ENCODE data around the gene CDC7. TPM values are rescaled to one million over a fixed set of nuclear protein-coding genes. Genes with fewer than 3 reads are reported as not detected.
A peak's percentile ranks its signal among the peaks of the same experiment; 100 is the strongest.

CDC7 gene
- total and polyA plus RNA-seq, 8 donors = 6.3 to 25.3 (median 18.1) TPM

- no peaks in the 10 kb centered on the region for H3K4me1 ChIP-seq
- no peaks in the 10 kb centered on the region for H3K36me3 ChIP-seq
- ATAC-seq (peak; percentile 76), DNase-seq (no peak)
- no peak overlapping the region for H3K4me3 ChIP-seq
- no peak overlapping the region for H3K27ac ChIP-seq
- TF ChIP-seq, protein P1, sequence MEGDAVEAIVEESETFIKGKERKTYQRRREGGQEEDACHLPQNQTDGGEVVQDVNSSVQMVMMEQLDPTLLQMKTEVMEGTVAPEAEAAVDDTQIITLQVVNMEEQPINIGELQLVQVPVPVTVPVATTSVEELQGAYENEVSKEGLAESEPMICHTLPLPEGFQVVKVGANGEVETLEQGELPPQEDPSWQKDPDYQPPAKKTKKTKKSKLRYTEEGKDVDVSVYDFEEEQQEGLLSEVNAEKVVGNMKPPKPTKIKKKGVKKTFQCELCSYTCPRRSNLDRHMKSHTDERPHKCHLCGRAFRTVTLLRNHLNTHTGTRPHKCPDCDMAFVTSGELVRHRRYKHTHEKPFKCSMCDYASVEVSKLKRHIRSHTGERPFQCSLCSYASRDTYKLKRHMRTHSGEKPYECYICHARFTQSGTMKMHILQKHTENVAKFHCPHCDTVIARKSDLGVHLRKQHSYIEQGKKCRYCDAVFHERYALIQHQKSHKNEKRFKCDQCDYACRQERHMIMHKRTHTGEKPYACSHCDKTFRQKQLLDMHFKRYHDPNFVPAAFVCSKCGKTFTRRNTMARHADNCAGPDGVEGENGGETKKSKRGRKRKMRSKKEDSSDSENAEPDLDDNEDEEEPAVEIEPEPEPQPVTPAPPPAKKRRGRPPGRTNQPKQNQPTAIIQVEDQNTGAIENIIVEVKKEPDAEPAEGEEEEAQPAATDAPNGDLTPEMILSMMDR (IDR thresholded peaks at IDR 0.05) = no peak
- intact Hi-C loops (cut with DNase I) = no loop called here
- H3K9me3 ChIP-seq = no peaks in the 10 kb centered on the region
- no peaks in the 10 kb centered on the region for H3K27me3 ChIP-seq
Observed at GRCh38 chr1:91529856-91530255, 29.2 kb downstream of the CDC7 start.

- intact Hi-C loops (cut with DNase I) = no loop called here
- Histone ChIP-seq H3K9me3 (no peaks in the 10 kb centered on the region), H3K36me3 (no peaks in the 10 kb centered on the region)
Observed at GRCh38 chr1:91533361-91534024, 32.8 kb downstream of the CDC7 start.

GRCh38 chr1:91535441-91535840 lies 34.8 kb downstream of the CDC7 start:
- ATAC-seq (no peak), DNase-seq (peak in 1 of 4 donors; percentile 55)
- Histone ChIP-seq H3K27me3 (no peaks in the 10 kb centered on the region), H3K36me3 (no peaks in the 10 kb centered on the region), H3K9me3 (no peaks in the 10 kb centered on the region), H3K4me3 (no peak overlapping the region), H3K27ac (no peak overlapping the region), H3K4me1 (peaks cover 0 to 4% of the 10 kb centered on the region in 2 donors)
- TF ChIP-seq, protein P1 (IDR thresholded peaks at IDR 0.05) = no peak
- intact Hi-C loops (cut with DNase I) = no loop called here

More at GRCh38 chr1:91533361-91534024, 32.8 kb downstream of the CDC7 start:
- DNase-seq (no peak), ATAC-seq (no peak)
- no peak overlapping the region for H3K4me3 ChIP-seq
- no peak overlapping the region for H3K27ac ChIP-seq
- TF ChIP-seq, protein P1 (IDR thresholded peaks at IDR 0.05) = no peak
- H3K4me1 ChIP-seq = peaks cover 0 to 4% of the 10 kb centered on the region in 2 donors
- no peaks in the 10 kb centered on the region for H3K27me3 ChIP-seq

DNA sequence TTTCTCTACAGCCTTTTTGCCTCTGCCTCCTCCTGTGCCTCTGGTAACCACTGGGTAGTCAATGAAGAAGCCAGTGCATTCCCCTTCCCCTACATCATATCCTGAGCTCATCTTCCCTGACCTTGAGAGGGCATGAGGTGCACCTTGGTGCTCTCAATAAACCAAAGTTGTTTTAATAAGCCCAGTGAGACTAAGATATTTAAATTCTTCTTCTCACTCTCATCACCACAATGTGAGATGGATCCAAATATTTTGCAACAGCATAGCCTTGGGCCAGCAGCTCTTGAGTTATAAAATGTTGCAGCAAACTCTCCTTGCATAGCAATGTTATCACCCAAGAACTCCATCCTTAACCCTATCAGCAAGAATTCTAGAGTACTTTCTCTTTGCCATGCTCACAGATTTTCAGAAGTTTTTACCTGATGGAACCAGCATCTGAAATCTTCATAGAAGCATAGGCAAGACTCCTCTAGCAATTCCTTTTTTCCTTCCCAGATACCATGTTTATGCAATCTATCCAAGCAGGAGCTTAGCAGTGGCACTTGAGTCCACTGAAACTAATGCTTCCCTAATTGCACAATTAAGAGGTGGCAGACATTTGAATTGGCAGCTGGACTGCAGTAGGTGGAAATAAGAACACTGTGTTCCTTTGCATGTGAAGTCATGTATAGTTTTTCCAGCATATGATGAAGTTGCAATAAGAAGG lies 36.8 kb downstream of the CDC7 start:
- no peak overlapping the region for H3K4me3 ChIP-seq
- no peaks in the 10 kb centered on the region for H3K9me3 ChIP-seq
- TF ChIP-seq, protein P1 (IDR thresholded peaks at IDR 0.05) = no peak
- H3K27ac ChIP-seq = no peak overlapping the region
- peak; percentile 74 for ATAC-seq
- H3K36me3 ChIP-seq = no peaks in the 10 kb centered on the region
- H3K27me3 ChIP-seq = no peaks in the 10 kb centered on the region
- intact Hi-C loops (cut with DNase I) = no loop called here
- H3K4me1 ChIP-seq = peaks cover 0 to 4% of the 10 kb centered on the region in 2 donors
- DNase-seq = no peak

- TF ChIP-seq, protein P1 (IDR thresholded peaks at IDR 0.05) = no peak
- no peak for DNase-seq
Observed at GRCh38 chr1:91537987-91538304, 37.3 kb downstream of the CDC7 start.

More at GRCh38 chr1:91537987-91538304, 37.3 kb downstream of the CDC7 start:
- H3K27ac ChIP-seq = no peak overlapping the region
- H3K27me3 ChIP-seq = no peaks in the 10 kb centered on the region
- H3K4me3 ChIP-seq = no peak overlapping the region
- ATAC-seq = no peak
- peaks cover 0 to 4% of the 10 kb centered on the region in 2 donors for H3K4me1 ChIP-seq
- no peaks in the 10 kb centered on the region for H3K9me3 ChIP-seq
- intact Hi-C loops (cut with DNase I) = no loop called here
- no peaks in the 10 kb centered on the region for H3K36me3 ChIP-seq
